ENCODE measurements around the gene MAP3K10. TPM values are rescaled to one million over a fixed set of nuclear protein-coding genes. Genes with fewer than 3 reads are reported as not detected.

Gene MAP3K10
- total and polyA plus RNA-seq, 9 of the 15 experiments (the other 6 are each of a cell fraction or from before 2014, with no cell fraction given), result 0.01 to 8.0 (median 2.7) TPM; not detected in 1

GRCh38 chr19:40243181-40243580 is 52.0 kb downstream of the MAP3K10 start:
- BruUV-seq (replicated peaks), result no TSS peak
- no peaks in the 10 kb centered on the region for H3K27me3 ChIP-seq (ENCODE audit: control insufficient read depth in 2 of 2, insufficient read depth in 2 of 2, low read length in 2 of 2)
- TF ChIP-seq ZNF778 (CRISPR knock-in tag; IDR thresholded peaks at IDR 0.05) (no peak), ZNF695 (CRISPR knock-in tag; IDR thresholded peaks at IDR 0.05) (no peak), RBM39 (optimal IDR thresholded peaks at IDR 0.05; ENCODE audit: low read depth, low read length) (no peak), ZBTB9 (CRISPR knock-in tag; IDR thresholded peaks at IDR 0.05) (no peak), SRSF1 (IDR thresholded peaks at IDR 0.05; ENCODE audit: low read depth, low read length) (no peak), ZNF41 (CRISPR knock-in tag; conservative IDR thresholded peaks at IDR 0.05) (no peak), ZNF668 (CRISPR knock-in tag; IDR thresholded peaks at IDR 0.05) (no peak), OTX1 (CRISPR knock-in tag; IDR thresholded peaks at IDR 0.05) (no peak), THAP7 (CRISPR knock-in tag; IDR thresholded peaks at IDR 0.05) (no peak), TCFL5 (CRISPR knock-in tag; conservative IDR thresholded peaks at IDR 0.05) (no peak), ARID4B (CRISPR knock-in tag; IDR thresholded peaks at IDR 0.05) (no peak), GATAD2B (IDR thresholded peaks at IDR 0.05; ENCODE audit: borderline replicate concordance) (no peak), NR3C1 (CRISPR knock-in tag; IDR thresholded peaks at IDR 0.05) (no peak), SOX6 (IDR thresholded peaks at IDR 0.05) (no peak), EP400 (IDR thresholded peaks at IDR 0.05) (no peak), ZNF586 (CRISPR knock-in tag; conservative IDR thresholded peaks at IDR 0.05) (no peak), SMAD2 (IDR thresholded peaks at IDR 0.05; ENCODE audit: low read depth, low read length) (no peak)

More at GRCh38 chr19:40243181-40243580, 52.0 kb downstream of the MAP3K10 start:
- intact Hi-C loops (cut with micrococcal nuclease) (no loop called here), in situ Hi-C loops (cut with MboI) (no loop called here)
- H3K4me2 ChIP-seq (ENCODE audit: insufficient read depth, low read length), result no peak overlapping the region
- H3K36me3 ChIP-seq (ENCODE audit: control insufficient read depth, insufficient read depth, low read length), result peaks cover 76% of the 10 kb centered on the region; the same call in 2 of the 3 replicates
- 100% methylated on average over 1 of the region's 2 CpGs for WGBS (ENCODE audit: insufficient coverage, low coverage, missing lambda C conversion rate)
- H2AFZ ChIP-seq (ENCODE audit: low read depth, low read length), result no peak overlapping the region
- DNase-seq (ENCODE audit: extremely low read depth in 1 of 4, low spot score in 3 of 4) (no peak), FAIRE-seq (no peak), ATAC-seq (no peak)
- ChIA-PET POLR2A (interaction anchor here (0.9 to 1.1 kb wide), 2 partner anchors 10 to 25 kb away, joined by 3 to 5 read pairs; partner anchors contain the start of gene TTC9B), CTCF (ENCODE audit: low intra/inter-chr PET ratio) (no interaction called here)
- H3K27ac ChIP-seq (ENCODE audit: extremely low read depth, low read depth, low read length), result no peak overlapping the region
- H3K9me1 ChIP-seq (ENCODE audit: control insufficient read depth, insufficient read depth, low read length), result peaks cover 4% of the 10 kb centered on the region
- H4K20me1 ChIP-seq (replicated peaks; ENCODE audit: control insufficient read depth, insufficient read depth, low read length), result peaks cover 4% of the 10 kb centered on the region; the same call in 1 of the 2 replicates
- peaks cover 28% of the 10 kb centered on the region for H3K79me2 ChIP-seq (ENCODE audit: control insufficient read depth, insufficient read depth, low read length)
- H3K9ac ChIP-seq (ENCODE audit: insufficient read depth in 1 of 2, low read depth in 2 of 2, low read length in 2 of 2), result peak overlapping the region in 1 of 2 experiments; percentile 75; a peak in 1 of 4 replicates
- H3K4me3 ChIP-seq, result no peak overlapping the region
- peaks cover 0 to 11% of the 10 kb centered on the region in 2 experiments; a peak in 2 of 5 replicates for H3K4me1 ChIP-seq (replicated peaks in 1 of 2; ENCODE audit: control insufficient read depth in 2 of 2, insufficient read depth in 2 of 2, low read length in 2 of 2)
- H3K9me3 ChIP-seq (replicated peaks; ENCODE audit: control insufficient read depth, insufficient read depth, low read depth, low read length), result no peaks in the 10 kb centered on the region

Measured in K562 (cell line).